Measurements from ENCODE around the gene NTRK3.

DNA sequence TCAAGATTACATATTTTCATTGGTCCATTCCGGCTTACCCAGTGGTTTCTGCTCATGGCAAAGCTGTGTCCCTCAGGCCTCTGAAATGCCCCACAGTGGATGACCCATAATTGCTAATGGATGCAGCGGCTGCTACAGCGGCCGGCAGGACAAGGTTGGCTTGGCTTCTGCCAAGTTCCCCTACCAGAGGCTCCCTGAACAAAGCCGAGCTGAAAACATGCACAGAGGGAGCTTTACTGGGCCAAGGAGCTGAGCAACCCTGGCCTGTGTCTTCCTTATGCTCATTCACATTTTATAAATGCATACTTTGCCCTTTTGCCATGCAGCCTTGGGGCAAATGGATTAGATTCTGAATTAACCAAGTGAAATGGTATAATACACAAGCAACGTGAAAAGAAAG, 150.5 kb downstream of the NTRK3 start:
- TF ChIP-seq CTCF (conservative IDR thresholded peaks at IDR 0.05) (no peak), EZH2 (IDR thresholded peaks at IDR 0.05; ENCODE audit: low read depth) (no peak)

Data from PC-9 (cell line).